Esophagus muscularis mucosa (tissue), 4 donors: ENCODE measurements around the gene KRT25. TPM values are rescaled to one million over a fixed set of nuclear protein-coding genes. Genes with fewer than 3 reads are reported as not detected.

Experiments
- DNase-seq: peaks from one replicate; pipeline ENCODE4 v3.0.0-alpha.2; 2017; ENCODE audit errors: extremely low spot score
- H3K27ac ChIP-seq, 4 donors: fragments of 200-600 bp; sonication (generic); replicated peaks in 1 of 4; 1 replicate in 3 of 4; 2 replicates in 1 of 4; pipeline ENCODE4 v1.5.1; 2016 to 2019; ENCODE audit warnings: mild to moderate bottlenecking in 1 of 4
- H3K27me3 ChIP-seq, 4 donors: fragments of 200-600 bp; sonication (generic); one replicate each; pipeline versions ENCODE4 v1.5.1 to v1.6.0; 2016 to 2019
- H3K36me3 ChIP-seq, 4 donors: fragments of 200-600 bp; sonication (generic); one replicate each; pipeline ENCODE4 v1.5.1; 2016 to 2019
- H3K4me1 ChIP-seq, 4 donors: fragments of 200-600 bp; sonication (generic); one replicate each; pipeline ENCODE4 v1.5.1; 2016 to 2019
- H3K4me3 ChIP-seq, 4 donors: fragments of 200-600 bp; sonication (generic); 1 replicate in 2 of 4; 2 replicates in 2 of 4; pipeline ENCODE4 v1.5.1; 2016 to 2019; ENCODE audit warnings: mild to moderate bottlenecking in 4 of 4, moderate library complexity in 1 of 4
- H3K9me3 ChIP-seq, 4 donors: fragments of 200-600 bp; sonication (generic); 1 replicate in 3 of 4; 2 replicates in 1 of 4; pipeline ENCODE4 v1.5.1; 2016 to 2019
- CTCF ChIP-seq, 3 experiments: fragments of 200-600 bp in 2 of 3; fragments of 450-650 bp in 1 of 3; sonication (generic) in 2 of 3; IDR thresholded peaks; one replicate each; pipeline ENCODE4 v1.5.1; 2017 to 2019; ENCODE audit warnings: antibody characterized with exemption in 3 of 3, mild to moderate bottlenecking in 2 of 3, moderate library complexity in 1 of 3
- EP300 ChIP-seq: sonication (generic); formaldehyde crosslinking; IDR thresholded peaks from one replicate; pipeline ENCODE4 v1.6.1; 2017; ENCODE audit warnings: antibody characterized with exemption
- POLR2A ChIP-seq: fragments of 450-650 bp; IDR thresholded peaks from one replicate; pipeline ENCODE4 v1.6.1; 2017; ENCODE audit warnings: antibody characterized with exemption, moderate library complexity, mild to moderate bottlenecking, low read depth
- POLR2AphosphoS5 ChIP-seq, 2 donors: sonication (generic); formaldehyde crosslinking; IDR thresholded peaks; one replicate each; pipeline ENCODE4 v1.6.1; 2017; ENCODE audit warnings: antibody characterized with exemption in 2 of 2
- WGBS: methylation state at CpG from one replicate; pipeline ENCODE4 v1.1.5; 2018; 5-methylcytosine and 5-hydroxymethylcytosine counted together
- intact Hi-C: fragments of 100-400 bp; cut with DNase I; formaldehyde crosslinking; loops from one replicate; pipeline ENCODE4 v1.15.1; 2023
- total RNA-seq, 4 donors: library from RNA; depleted of rRNA; stranded (reverse); fragments of >200 nt; gene quantifications; one replicate each; pipeline versions ENCODE4 v1.1.0 to v1.2.1, GENCODE V29; 2016

KRT25 gene
- total RNA-seq, 4 donors from 2014 or later = not detected

GRCh38 chr17:40730970-40731369, 24.2 kb downstream of the KRT25 start:
- Histone ChIP-seq H3K4me1 (no peaks in the 10 kb centered on the region), H3K27ac (no peak overlapping the region), H3K4me3 (no peak overlapping the region), H3K36me3 (no peaks in the 10 kb centered on the region), H3K27me3 (peaks cover 0 to 18% (median 0%) of the 10 kb centered on the region in 4 donors), H3K9me3 (no peaks in the 10 kb centered on the region)
- 67% methylated on average over 1 of the region's 1 CpG for WGBS
- intact Hi-C loops = no loop called here
- TF ChIP-seq POLR2A (no peak), CTCF (IDR thresholded peaks at IDR 0.05) (no peak), EP300 (no peak)
- no peak for DNase-seq

GRCh38 chr17:40727447-40728231, 27.5 kb downstream of the KRT25 start:
- no peak for DNase-seq
- intact Hi-C loops = loop anchor here (2.0 kb wide), 1 partner anchor 107 kb away; no protein-coding TSS in a partner anchor
- Histone ChIP-seq H3K4me3 (no peak overlapping the region), H3K4me1 (no peaks in the 10 kb centered on the region), H3K36me3 (no peaks in the 10 kb centered on the region), H3K27me3 (peaks cover 0 to 14% (median 0%) of the 10 kb centered on the region in 4 donors), H3K9me3 (no peaks in the 10 kb centered on the region), H3K27ac (no peak overlapping the region)
- TF ChIP-seq EP300 (no peak), POLR2AphosphoS5 (IDR thresholded peaks at IDR 0.05) (no peak), CTCF (IDR thresholded peaks at IDR 0.05) (no peak), POLR2A (no peak)
- 72% methylated on average over 8 of the region's 8 CpGs for WGBS

GRCh38 chr17:40726919-40727318, 28.2 kb downstream of the KRT25 start:
- Histone ChIP-seq H3K9me3 (no peaks in the 10 kb centered on the region), H3K36me3 (no peaks in the 10 kb centered on the region), H3K27me3 (peaks cover 0 to 14% (median 0%) of the 10 kb centered on the region in 4 donors), H3K4me3 (no peak overlapping the region), H3K27ac (no peak overlapping the region), H3K4me1 (no peaks in the 10 kb centered on the region)
- TF ChIP-seq POLR2AphosphoS5 (IDR thresholded peaks at IDR 0.05) (no peak), CTCF (IDR thresholded peaks at IDR 0.05) (peak; percentile 28 to 48 (median 38)), POLR2A (no peak), EP300 (no peak)
- WGBS = 45% methylated on average over 2 of the region's 2 CpGs
- intact Hi-C loops = loop anchor here (2.0 kb wide), 1 partner anchor 106 kb away; no protein-coding TSS in a partner anchor
- no peak for DNase-seq

GRCh38 chr17:40724656-40725055, 30.5 kb downstream of the KRT25 start:
- intact Hi-C loops = no loop called here
- WGBS = 63% methylated on average over 1 of the region's 1 CpG
- Histone ChIP-seq H3K36me3 (no peaks in the 10 kb centered on the region), H3K4me3 (no peak overlapping the region), H3K27me3 (peaks cover 0 to 7% (median 0%) of the 10 kb centered on the region in 4 donors), H3K9me3 (no peaks in the 10 kb centered on the region), H3K27ac (no peak overlapping the region), H3K4me1 (no peaks in the 10 kb centered on the region)
- no peak for DNase-seq
- TF ChIP-seq CTCF (IDR thresholded peaks at IDR 0.05) = no peak
- no peak for TF ChIP-seq POLR2AphosphoS5 (IDR thresholded peaks at IDR 0.05)
- TF ChIP-seq POLR2A = no peak
- no peak for TF ChIP-seq EP300
